OCI-LY1 (cell line): ENCODE measurements around the gene INPP5A.

Experiments used
- H2AFZ ChIP-seq: fragments of 200-600 bp; sonication (generic), shearing (Covaris generic); 2 replicates; pipeline ENCODE4 v1.6.0; 2014; ENCODE audit warnings: antibody characterized with exemption, mild to moderate bottlenecking, low read length
- H3F3A ChIP-seq: fragments of 200-600 bp; sonication (generic), shearing (Covaris generic); 2 replicates; pipeline ENCODE4 v1.6.0; 2014; ENCODE audit warnings: mild to moderate bottlenecking, antibody characterized with exemption, low read length, moderate library complexity; ENCODE audit not compliant: insufficient read depth
- H3K27ac ChIP-seq: fragments of 200-600 bp; sonication (generic); 2 replicates; pipeline ENCODE4 v1.5.1; 2014; ENCODE audit warnings: low read length, mixed run types, mild to moderate bottlenecking, low read depth; ENCODE audit not compliant: poor library complexity, severe bottlenecking
- H3K27me3 ChIP-seq: fragments of 200-600 bp; sonication (generic); 2 replicates; pipeline ENCODE4 v1.6.0; 2014; ENCODE audit warnings: antibody characterized with exemption, mild to moderate bottlenecking, low read length, moderate library complexity; ENCODE audit not compliant: insufficient read depth
- H3K36me3 ChIP-seq: fragments of 200-600 bp; sonication (generic); 2 replicates; pipeline ENCODE4 v1.6.1; 2014; ENCODE audit warnings: mild to moderate bottlenecking, antibody characterized with exemption, low read length, moderate library complexity, mixed read lengths; ENCODE audit not compliant: insufficient read depth
- H3K4me1 ChIP-seq: fragments of 200-600 bp; sonication (generic); 2 replicates; pipeline ENCODE4 v1.5.1; 2014; ENCODE audit warnings: mild to moderate bottlenecking, low read length, moderate library complexity; ENCODE audit not compliant: insufficient read depth, severe bottlenecking
- H3K4me2 ChIP-seq: fragments of 200-600 bp; sonication (generic), shearing (Covaris generic); 2 replicates; pipeline ENCODE4 v1.6.1; 2014; ENCODE audit warnings: low read length
- H3K4me3 ChIP-seq: fragments of 200-600 bp; sonication (generic); 2 replicates; pipeline ENCODE4 v1.5.1; 2014; ENCODE audit warnings: low read length, low read depth, mild to moderate bottlenecking, mixed read lengths; ENCODE audit not compliant: poor library complexity, severe bottlenecking
- H3K79me2 ChIP-seq: fragments of 200-600 bp; shearing (Covaris generic); 2 replicates; pipeline ENCODE4 v1.6.1; 2016; ENCODE audit warnings: mixed run types, low read length, mixed read lengths; ENCODE audit not compliant: insufficient read depth
- H3K9ac ChIP-seq: fragments of 200-600 bp; sonication (generic), shearing (Covaris generic); 2 replicates; pipeline ENCODE4 v1.6.1; 2014; ENCODE audit warnings: mild to moderate bottlenecking, low read length, mixed read lengths
- H3K9me2 ChIP-seq: fragments of 200-600 bp; sonication (generic), shearing (Covaris generic); 2 replicates; pipeline ENCODE4 v1.6.1; 2014; ENCODE audit warnings: low read depth, mild to moderate bottlenecking, low read length, mixed read lengths
- H3K9me3 ChIP-seq: fragments of 200-600 bp; shearing (Covaris generic); 2 replicates; pipeline ENCODE4 v1.6.1; 2014; ENCODE audit warnings: low read length, mixed read lengths
- H4K20me1 ChIP-seq: fragments of 200-600 bp; sonication (generic), shearing (Covaris generic); 2 replicates; pipeline ENCODE4 v1.6.0; 2016; ENCODE audit warnings: mild to moderate bottlenecking, low read length; ENCODE audit not compliant: insufficient read depth
- CTCF ChIP-seq: fragments of 200-600 bp; sonication (generic), shearing (Covaris generic); IDR thresholded peaks from 2 replicates; pipeline ENCODE4 v1.5.1; 2017; ENCODE audit warnings: mild to moderate bottlenecking, antibody characterized with exemption, low read length, moderate library complexity, mixed read lengths
- EZH2 ChIP-seq: fragments of 200-600 bp; sonication (generic), shearing (Covaris generic); IDR thresholded peaks from 2 replicates; pipeline ENCODE4 v1.8.0; 2017; ENCODE audit warnings: borderline replicate concordance, mixed run types, mild to moderate bottlenecking, antibody characterized with exemption, low read length, moderate library complexity, mixed read lengths

The INPP5A gene

GRCh38 chr10:132619927-132620326, 82.3 kb downstream of the INPP5A start:
- H3K79me2 ChIP-seq, result no peaks in the 10 kb centered on the region
- TF ChIP-seq EZH2 (no peak), CTCF (no peak)
- H3K9me3 ChIP-seq, result no peaks in the 10 kb centered on the region
- no peak overlapping the region for H3K4me3 ChIP-seq
- no peak overlapping the region for H3K4me2 ChIP-seq
- H4K20me1 ChIP-seq, result no peaks in the 10 kb centered on the region
- no peaks in the 10 kb centered on the region for H3K36me3 ChIP-seq
- no peaks in the 10 kb centered on the region for H3K27me3 ChIP-seq
- no peak overlapping the region for H2AFZ ChIP-seq
- H3K9ac ChIP-seq, result no peak overlapping the region
- no peaks in the 10 kb centered on the region for H3K4me1 ChIP-seq
- H3K9me2 ChIP-seq, result no peaks in the 10 kb centered on the region
- H3K27ac ChIP-seq, result no peak overlapping the region
- no peaks in the 10 kb centered on the region for H3F3A ChIP-seq

GRCh38 chr10:132624061-132624846, 86.7 kb downstream of the INPP5A start:
- Histone ChIP-seq H3K4me2 (no peak overlapping the region), H3K36me3 (no peaks in the 10 kb centered on the region), H3F3A (no peaks in the 10 kb centered on the region), H3K27me3 (no peaks in the 10 kb centered on the region), H4K20me1 (no peaks in the 10 kb centered on the region), H3K4me3 (no peak overlapping the region), H2AFZ (no peak overlapping the region), H3K9ac (no peak overlapping the region), H3K27ac (no peak overlapping the region), H3K4me1 (no peaks in the 10 kb centered on the region), H3K9me2 (no peaks in the 10 kb centered on the region), H3K9me3 (no peaks in the 10 kb centered on the region), H3K79me2 (no peaks in the 10 kb centered on the region)
- TF ChIP-seq CTCF (no peak), EZH2 (no peak)

- H2AFZ ChIP-seq, result no peak overlapping the region
- no peak overlapping the region for H3K27ac ChIP-seq
- no peak overlapping the region for H3K4me2 ChIP-seq
- H3K4me3 ChIP-seq, result no peak overlapping the region
- no peaks in the 10 kb centered on the region for H3K9me2 ChIP-seq
- no peaks in the 10 kb centered on the region for H3F3A ChIP-seq
- H3K9me3 ChIP-seq, result no peaks in the 10 kb centered on the region
- no peaks in the 10 kb centered on the region for H3K4me1 ChIP-seq
- H3K79me2 ChIP-seq, result no peaks in the 10 kb centered on the region
- no peaks in the 10 kb centered on the region for H3K27me3 ChIP-seq
- H4K20me1 ChIP-seq, result no peaks in the 10 kb centered on the region
- no peaks in the 10 kb centered on the region for H3K36me3 ChIP-seq
- no peak for TF ChIP-seq CTCF
- no peak for TF ChIP-seq EZH2
- H3K9ac ChIP-seq, result no peak overlapping the region
Measured at GRCh38 chr10:132624847-132625471, 87.4 kb downstream of the INPP5A start.
